Measurements from ENCODE around the gene GIT1. TPM values are rescaled to one million over a fixed set of nuclear protein-coding genes. Genes with fewer than 3 reads are reported as not detected.
A peak's percentile ranks its signal among the peaks of the same experiment; 100 is the strongest.

The GIT1 gene
- total RNA-seq, 2 experiments from 2014 or later = 35.5 to 37.5 TPM

DNA sequence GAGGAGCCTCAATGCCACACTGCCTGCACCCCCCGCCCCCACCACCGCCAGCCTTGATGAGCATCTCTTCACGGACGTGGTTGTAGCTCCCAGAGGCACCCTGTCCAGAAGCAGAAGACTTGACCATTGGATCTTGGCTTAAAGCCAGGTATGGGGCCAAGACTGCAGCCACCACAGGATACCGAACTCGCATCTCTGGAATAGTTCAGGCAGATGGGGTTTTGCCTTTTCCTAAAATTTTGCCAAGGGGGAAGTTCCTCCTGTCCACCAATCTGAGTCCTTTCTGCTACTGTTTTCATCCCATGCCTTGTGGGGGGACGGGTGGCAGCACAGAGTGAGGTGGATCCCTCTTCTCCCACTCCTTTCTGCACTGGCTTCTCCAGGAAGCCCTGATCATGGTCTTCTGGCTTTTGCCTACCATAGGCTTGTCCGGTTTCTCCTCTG lies 32.3 kb upstream of the GIT1 start:
- intact Hi-C loops (cut with micrococcal nuclease) = no loop called here
- Mint-ChIP-seq H3K36me3 (ENCODE audit: low read depth) (peaks cover 8% of the 10 kb centered on the region), H3K27ac (peak overlapping the region; percentile 41), H3K27me3 (ENCODE audit: low read depth) (peaks cover 3% of the 10 kb centered on the region), H3K4me1 (ENCODE audit: low read depth) (peaks cover 55% of the 10 kb centered on the region), H3K9me3 (no peaks in the 10 kb centered on the region), H3K4me3 (peak overlapping the region; percentile 79)
- CTCF ChIA-PET = interaction anchor here (1.2 to 1.5 kb wide), 2 partner anchors 158 to 309 kb away, joined by 4 to 6 read pairs; no protein-coding TSS in a partner anchor
- DNase-seq = no peak

DNA sequence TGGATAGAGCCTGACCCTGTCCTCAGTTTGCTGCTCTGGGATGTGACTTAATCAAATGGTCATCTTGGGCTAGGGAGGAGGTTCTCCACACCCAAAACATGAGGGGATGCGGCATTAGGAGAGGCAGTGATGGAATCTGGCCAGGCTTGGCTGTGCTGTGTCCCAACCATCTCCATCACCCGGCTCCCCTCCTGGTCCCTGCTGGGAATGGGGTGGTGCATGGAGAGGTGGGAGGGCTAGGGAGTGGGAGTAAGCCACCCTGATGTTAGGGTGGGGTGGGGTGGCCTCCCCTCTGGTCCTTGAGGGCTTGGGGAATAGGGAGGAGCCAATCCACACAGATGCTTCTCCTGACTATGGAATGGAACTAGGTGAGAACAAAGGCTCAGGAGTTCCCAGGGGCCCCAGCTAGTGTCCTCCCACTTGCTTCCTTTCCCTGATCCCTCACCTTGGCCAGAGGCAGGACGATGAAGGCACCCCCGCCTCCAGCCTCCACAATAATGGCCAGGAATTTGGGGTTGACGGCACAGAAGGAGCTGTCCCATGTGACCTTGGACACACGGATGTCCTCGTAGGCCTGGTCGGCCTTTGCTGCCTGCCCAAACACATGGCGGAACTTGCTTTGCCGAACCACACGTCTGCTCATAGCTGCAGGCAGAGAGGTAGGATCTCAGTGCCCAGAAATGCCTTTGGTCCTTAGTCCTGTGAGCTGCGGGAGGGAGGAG lies 31.5 kb upstream of the GIT1 start:
- DNase-seq = no peak
- Mint-ChIP-seq H3K9me3 (no peaks in the 10 kb centered on the region), H3K4me3 (peak overlapping the region; percentile 79), H3K27ac (no peak overlapping the region), H3K4me1 (ENCODE audit: low read depth) (peaks cover 58% of the 10 kb centered on the region), H3K36me3 (ENCODE audit: low read depth) (peaks cover 6% of the 10 kb centered on the region), H3K27me3 (ENCODE audit: low read depth) (peaks cover 9% of the 10 kb centered on the region)
- intact Hi-C loops (cut with micrococcal nuclease) = no loop called here
- CTCF ChIA-PET = interaction anchor here (1.2 to 1.5 kb wide), 2 partner anchors 158 to 310 kb away, joined by 4 to 6 read pairs; no protein-coding TSS in a partner anchor

DNA sequence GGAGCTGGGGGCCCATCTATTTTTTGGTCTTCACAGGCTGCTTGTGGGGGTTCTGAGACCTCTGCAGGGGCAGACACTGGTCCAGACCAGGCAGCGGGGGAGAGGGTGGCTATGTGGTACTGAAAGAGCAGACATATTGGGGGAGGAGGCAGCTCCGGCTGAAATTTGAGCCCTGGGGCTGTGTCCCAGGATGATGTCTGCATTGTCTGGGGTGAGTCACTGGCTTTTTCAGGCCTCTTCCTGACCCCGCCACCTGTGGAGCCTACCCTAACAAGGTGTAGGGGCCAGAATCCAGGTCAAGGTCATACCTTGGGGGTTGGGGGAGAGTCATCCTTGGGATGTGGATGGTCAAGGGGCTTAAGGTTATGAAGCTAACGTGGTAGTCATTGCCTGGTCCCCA lies 30.8 kb upstream of the GIT1 start:
- Mint-ChIP-seq H3K9me3 (no peaks in the 10 kb centered on the region), H3K27me3 (ENCODE audit: low read depth) (peaks cover 9% of the 10 kb centered on the region), H3K4me1 (ENCODE audit: low read depth) (peaks cover 55% of the 10 kb centered on the region), H3K27ac (no peak overlapping the region), H3K4me3 (no peak overlapping the region), H3K36me3 (ENCODE audit: low read depth) (peaks cover 3% of the 10 kb centered on the region)
- DNase-seq = no peak
- CTCF ChIA-PET = interaction anchor here (1.0 to 3.9 kb wide), 2 partner anchors 158 to 311 kb away, joined by 5 to 54 read pairs; no protein-coding TSS in a partner anchor
- intact Hi-C loops (cut with micrococcal nuclease) = no loop called here

DNA sequence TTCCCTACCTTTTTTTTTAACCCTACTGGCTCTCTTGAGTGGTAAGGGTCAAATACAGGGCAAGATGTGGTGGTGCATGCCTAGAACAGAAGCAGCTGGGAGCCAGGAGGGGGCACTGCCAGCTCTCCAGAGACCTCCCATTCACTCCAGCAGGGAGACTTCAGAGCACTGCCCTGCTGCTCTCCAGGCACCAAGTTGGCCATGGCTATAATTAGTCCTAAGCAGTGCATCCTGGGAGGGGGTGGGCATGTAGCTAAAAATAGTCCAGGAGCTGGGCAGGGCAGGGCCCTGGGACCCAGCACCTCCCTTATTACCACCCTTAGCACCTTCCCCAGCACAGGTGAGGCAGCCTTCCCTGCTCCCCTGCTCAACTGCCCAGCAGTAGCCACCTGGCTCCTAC lies 29.8 kb upstream of the GIT1 start:
- Mint-ChIP-seq H3K9me3 (no peaks in the 10 kb centered on the region), H3K4me1 (ENCODE audit: low read depth) (peaks cover 55% of the 10 kb centered on the region), H3K36me3 (ENCODE audit: low read depth) (peaks cover 3% of the 10 kb centered on the region), H3K27me3 (ENCODE audit: low read depth) (peaks cover 9% of the 10 kb centered on the region), H3K27ac (no peak overlapping the region), H3K4me3 (no peak overlapping the region)
- intact Hi-C loops (cut with micrococcal nuclease) = loop anchor here (5.0 kb wide), 1 partner anchor 227 kb away; the partner anchor contains the start of gene TAOK1
- DNase-seq = peak; percentile 53
- CTCF ChIA-PET = interaction anchor here (0.6 to 8.6 kb wide), 7 partner anchors 8 to 159 kb away, joined by 3 to 91 read pairs (median 10); partner anchors contain the start of gene ANKRD13B

DNA sequence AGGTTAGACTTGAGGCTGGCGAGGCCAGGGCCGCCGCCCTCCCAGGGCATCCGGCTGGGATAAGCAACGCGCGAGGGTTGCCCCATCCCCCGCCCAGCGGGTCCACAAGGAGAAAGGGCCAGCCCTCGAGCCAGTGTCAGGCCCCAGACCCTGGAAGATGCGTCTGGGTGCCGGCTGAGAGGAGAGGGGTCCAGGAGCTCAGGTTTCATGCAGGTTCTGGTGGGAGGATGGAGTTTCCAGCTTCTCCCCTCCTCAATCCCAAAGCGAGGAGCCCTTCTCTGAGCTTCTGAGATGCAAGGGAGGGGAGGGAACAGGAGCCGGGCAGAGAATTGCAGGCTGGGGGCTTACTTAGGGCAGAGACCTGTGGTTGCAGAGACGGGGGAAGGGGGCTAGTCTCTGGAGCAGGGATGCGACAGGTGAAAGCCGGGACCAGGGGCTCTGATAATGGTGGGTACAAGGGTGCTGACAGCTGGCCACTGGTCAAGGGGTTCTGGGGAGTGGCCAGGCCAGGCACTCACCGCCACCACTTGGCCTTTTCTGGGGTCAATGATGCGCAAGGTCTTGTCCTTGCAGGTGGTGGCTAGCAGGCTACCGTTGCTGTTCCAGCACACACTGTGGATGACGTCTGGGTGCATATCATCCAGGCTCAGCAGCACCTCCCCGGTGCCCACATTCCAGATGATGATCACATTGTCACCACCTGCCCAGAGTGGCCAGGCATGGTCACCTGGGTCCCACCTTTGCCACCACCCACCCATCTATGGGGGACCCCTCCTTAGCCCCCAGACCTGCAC lies 29.0 kb upstream of the GIT1 start:
- H3K36me3 Mint-ChIP-seq (ENCODE audit: low read depth) = peaks cover 3% of the 10 kb centered on the region
- peak overlapping the region; percentile 81 for H3K4me3 Mint-ChIP-seq
- H3K27me3 Mint-ChIP-seq (ENCODE audit: low read depth) = peaks cover 9% of the 10 kb centered on the region
- H3K4me1 Mint-ChIP-seq (ENCODE audit: low read depth) = peaks cover 54% of the 10 kb centered on the region
- H3K27ac Mint-ChIP-seq = no peak overlapping the region
- intact Hi-C loops (cut with micrococcal nuclease) = loop anchor here (5.0 kb wide), 1 partner anchor 226 kb away; the partner anchor contains the start of gene TAOK1
- no peak for DNase-seq
- no peaks in the 10 kb centered on the region for H3K9me3 Mint-ChIP-seq
- CTCF ChIA-PET = interaction anchor here (1.0 to 8.6 kb wide), 28 partner anchors 9 to 361 kb away, joined by 3 to 91 read pairs (median 7); partner anchors contain the start of genes ABHD15, ANKRD13B, SSH2 and TP53I13

DNA sequence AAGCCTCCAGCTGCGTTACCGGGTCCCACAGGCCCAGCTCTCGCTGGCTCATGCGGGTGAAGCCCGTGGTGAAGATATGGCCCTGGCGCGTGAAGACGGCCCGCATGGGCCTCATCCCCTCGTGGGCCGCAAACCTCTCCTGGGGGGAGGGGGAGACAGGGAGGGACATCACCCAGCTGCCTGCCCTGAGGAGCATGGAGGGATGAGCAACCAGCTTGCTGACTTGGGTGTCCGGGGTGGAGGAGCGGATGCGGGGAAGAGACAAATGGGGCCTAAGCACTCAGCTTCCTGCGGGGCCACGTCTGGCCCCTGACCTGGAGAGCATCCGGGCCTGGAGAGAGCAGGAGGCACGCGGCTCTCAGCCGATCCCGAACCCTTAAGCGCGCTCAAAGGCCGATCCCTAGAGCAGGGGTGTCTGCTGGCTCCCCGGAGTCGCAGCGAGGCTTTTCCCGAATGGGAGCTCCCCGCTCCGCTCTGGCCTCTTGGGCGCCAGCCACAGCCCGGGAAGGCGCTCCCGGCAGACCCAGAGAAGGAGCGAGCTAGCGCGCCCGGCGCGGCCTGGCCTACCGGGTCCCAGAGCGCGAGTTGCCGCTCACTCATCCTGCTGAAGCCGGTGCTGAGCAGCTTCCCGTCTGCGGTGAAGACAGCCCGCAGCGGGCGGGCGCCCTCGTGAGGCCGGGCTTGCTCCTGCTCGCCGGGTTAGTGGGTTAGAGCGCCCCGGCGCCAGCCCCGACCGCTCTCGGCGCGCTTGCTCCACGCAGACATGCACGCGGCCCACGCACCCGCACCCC lies 28.2 kb upstream of the GIT1 start:
- peak overlapping the region; percentile 80 for H3K27ac Mint-ChIP-seq
- no peaks in the 10 kb centered on the region for H3K9me3 Mint-ChIP-seq
- peaks cover 3% of the 10 kb centered on the region for H3K36me3 Mint-ChIP-seq (ENCODE audit: low read depth)
- intact Hi-C loops (cut with micrococcal nuclease) = loop anchor here (1.0 to 5.0 kb wide), 6 partner anchors 22 to 314 kb away; partner anchors contain the start of genes GIT1 and TAOK1
- H3K4me1 Mint-ChIP-seq (ENCODE audit: low read depth) = peaks cover 48% of the 10 kb centered on the region
- H3K27me3 Mint-ChIP-seq (ENCODE audit: low read depth) = peaks cover 9% of the 10 kb centered on the region
- DNase-seq = peak; percentile 91
- CTCF ChIA-PET = interaction anchor here (0.5 to 8.6 kb wide), 43 partner anchors 9 to 360 kb away, joined by 3 to 91 read pairs (median 5); partner anchors contain the start of genes ABHD15, ANKRD13B, SSH2 and TP53I13
- peak overlapping the region; percentile 81 for H3K4me3 Mint-ChIP-seq

DNA sequence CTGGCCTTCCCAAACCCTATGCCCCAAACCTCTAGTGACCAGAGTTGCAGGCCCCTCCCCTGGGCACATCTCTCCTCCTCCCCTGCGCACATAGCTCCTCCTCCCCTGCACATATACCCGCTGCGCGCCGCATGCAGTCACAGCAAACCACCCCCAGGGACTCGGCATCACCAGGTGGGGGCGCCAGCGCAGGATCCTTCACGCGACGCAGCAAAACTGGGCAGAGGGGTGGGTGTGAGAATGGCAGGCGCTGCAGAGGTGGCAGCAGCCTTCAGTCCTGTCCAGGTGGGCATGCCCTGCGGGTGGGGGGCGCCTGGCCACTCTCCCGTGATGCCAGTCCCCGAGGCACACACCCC lies 27.7 kb upstream of the GIT1 start:
- H3K27me3 Mint-ChIP-seq (ENCODE audit: low read depth) = peaks cover 9% of the 10 kb centered on the region
- H3K36me3 Mint-ChIP-seq (ENCODE audit: low read depth) = peaks cover 3% of the 10 kb centered on the region
- H3K4me1 Mint-ChIP-seq (ENCODE audit: low read depth) = peaks cover 48% of the 10 kb centered on the region
- peak overlapping the region; percentile 80 for H3K27ac Mint-ChIP-seq
- intact Hi-C loops (cut with micrococcal nuclease) = loop anchor here (1.0 to 5.0 kb wide), 6 partner anchors 22 to 314 kb away; partner anchors contain the start of genes GIT1 and TAOK1
- H3K4me3 Mint-ChIP-seq = peak overlapping the region; percentile 81
- H3K9me3 Mint-ChIP-seq = no peaks in the 10 kb centered on the region
- CTCF ChIA-PET = interaction anchor here (0.6 to 8.6 kb wide), 47 partner anchors 8 to 394 kb away, joined by 3 to 91 read pairs (median 5); partner anchors contain the start of genes ABHD15, ANKRD13B, SSH2 and TP53I13
- DNase-seq = peak; percentile 97

DNA sequence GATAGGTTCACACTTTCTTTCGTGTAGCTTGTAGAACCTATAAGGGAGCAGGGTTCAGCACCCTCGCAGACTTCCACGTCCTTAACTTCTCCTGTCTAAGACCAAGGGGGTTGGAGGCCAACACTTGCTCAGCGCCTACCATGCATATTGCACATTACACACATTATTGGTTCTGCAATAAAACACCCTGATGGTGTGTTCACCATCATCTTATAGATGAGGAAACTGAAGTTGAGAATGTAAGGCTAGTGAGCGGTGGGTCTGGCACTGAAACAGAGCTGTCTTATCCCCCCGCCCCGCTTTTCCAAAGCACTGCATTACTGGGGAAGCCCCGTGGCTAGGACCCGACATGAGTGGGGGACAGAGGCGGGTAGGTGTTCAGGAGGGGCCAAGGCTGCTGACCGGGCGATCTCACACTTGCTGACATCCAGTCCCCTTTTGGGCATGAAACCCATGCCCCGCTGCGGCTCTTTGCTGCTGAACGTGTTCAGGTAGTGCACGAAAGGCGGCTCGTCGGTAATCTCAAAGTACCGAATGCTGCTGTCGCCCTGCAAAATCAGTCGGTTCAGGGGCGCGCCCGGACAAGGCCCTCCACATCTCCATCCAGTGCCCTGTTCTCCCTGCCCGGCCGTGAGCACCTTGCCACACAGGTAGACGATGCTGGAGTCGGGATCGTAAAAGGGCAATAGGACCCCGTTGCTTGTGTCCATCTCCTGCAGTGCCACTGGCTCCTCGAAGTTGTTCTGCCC lies 27.0 kb upstream of the GIT1 start:
- Mint-ChIP-seq H3K4me3 (peak overlapping the region; percentile 81), H3K4me1 (ENCODE audit: low read depth) (peaks cover 43% of the 10 kb centered on the region), H3K9me3 (no peaks in the 10 kb centered on the region), H3K27me3 (ENCODE audit: low read depth) (peaks cover 9% of the 10 kb centered on the region), H3K27ac (no peak overlapping the region), H3K36me3 (ENCODE audit: low read depth) (peaks cover 3% of the 10 kb centered on the region)
- CTCF ChIA-PET = interaction anchor here (0.6 to 8.6 kb wide), 43 partner anchors 8 to 393 kb away, joined by 3 to 91 read pairs (median 5); partner anchors contain the start of genes ABHD15, ANKRD13B, SSH2 and TP53I13
- no peak for DNase-seq
- intact Hi-C loops (cut with micrococcal nuclease) = loop anchor here (1.0 to 5.0 kb wide), 6 partner anchors 23 to 315 kb away; partner anchors contain the start of genes GIT1 and TAOK1

DNA sequence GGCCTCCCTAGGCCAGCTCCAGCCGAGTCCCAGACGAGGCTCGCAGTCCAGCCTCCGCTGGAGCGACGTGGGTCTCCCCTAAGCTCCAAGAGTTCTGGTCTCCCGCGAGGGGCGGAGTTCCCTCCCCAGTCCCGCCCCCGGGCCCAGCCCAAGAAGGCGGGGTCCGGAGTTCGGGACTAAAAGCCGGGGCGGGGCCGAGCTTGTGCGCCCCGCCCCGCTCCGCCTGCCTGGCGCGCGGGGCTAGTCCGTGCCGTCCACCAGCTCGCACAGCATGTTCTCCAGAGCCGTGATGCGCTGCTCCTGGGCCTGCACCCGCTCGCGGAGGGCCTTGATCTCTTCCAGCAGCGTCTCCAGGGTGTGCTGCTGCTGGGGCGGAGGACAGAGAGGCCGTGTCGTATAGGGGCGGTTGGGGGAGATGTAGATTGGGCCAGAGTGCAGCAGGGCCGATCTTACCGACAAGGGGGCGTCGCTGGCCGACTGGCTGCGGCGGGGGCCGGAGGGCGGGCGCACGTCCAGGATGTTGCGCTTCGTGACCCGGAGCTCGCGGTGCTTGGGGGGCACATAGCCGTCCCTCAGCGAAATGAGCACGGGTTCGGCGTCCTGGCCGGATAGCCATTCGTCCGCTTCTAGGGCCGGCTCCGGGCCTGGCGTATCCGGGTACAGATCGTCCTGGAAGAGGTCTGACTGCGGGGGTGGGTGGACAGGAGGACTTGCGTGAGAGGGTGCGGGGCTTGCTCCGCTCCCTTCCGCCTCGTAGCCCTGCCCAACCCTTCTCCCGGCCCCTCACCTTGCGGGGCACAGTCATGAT lies 26.2 kb upstream of the GIT1 start:
- Mint-ChIP-seq H3K4me1 (ENCODE audit: low read depth) (peaks cover 40% of the 10 kb centered on the region), H3K27me3 (ENCODE audit: low read depth) (peaks cover 9% of the 10 kb centered on the region), H3K36me3 (ENCODE audit: low read depth) (peaks cover 3% of the 10 kb centered on the region), H3K9me3 (no peaks in the 10 kb centered on the region), H3K4me3 (peak overlapping the region; percentile 81), H3K27ac (no peak overlapping the region)
- CTCF ChIA-PET = interaction anchor here (0.5 to 8.6 kb wide), 29 partner anchors 9 to 467 kb away, joined by 3 to 91 read pairs (median 3); partner anchors contain the start of genes ABHD15, ANKRD13B and SSH2
- intact Hi-C loops (cut with micrococcal nuclease) = loop anchor here (1.0 to 5.0 kb wide), 4 partner anchors 9 to 323 kb away; partner anchors contain the start of genes ABHD15 and TAOK1
- peak; percentile 83 for DNase-seq

DNA sequence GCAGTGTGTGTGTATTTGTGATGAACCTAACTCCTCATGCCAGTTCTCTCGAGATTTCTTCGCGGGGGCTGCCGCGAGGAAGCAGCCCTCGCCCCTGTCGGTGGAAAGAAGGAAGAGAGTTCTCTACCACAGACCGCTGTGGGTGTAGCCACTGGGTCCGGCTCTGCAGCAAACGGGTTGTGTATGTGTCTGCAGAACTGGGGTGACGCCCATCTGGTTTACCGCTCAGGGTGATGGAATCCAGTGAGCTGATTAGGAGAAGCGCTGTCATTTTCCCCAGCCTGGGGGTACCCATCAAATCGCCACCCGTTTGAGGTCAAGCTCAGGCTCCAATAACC lies 25.6 kb upstream of the GIT1 start:
- H3K9me3 Mint-ChIP-seq = no peaks in the 10 kb centered on the region
- H3K4me3 Mint-ChIP-seq = peak overlapping the region; percentile 81
- no peaks in the 10 kb centered on the region for H3K36me3 Mint-ChIP-seq (ENCODE audit: low read depth)
- intact Hi-C loops (cut with micrococcal nuclease) = loop anchor here (1.0 to 5.0 kb wide), 4 partner anchors 9 to 322 kb away; partner anchors contain the start of genes ABHD15 and TAOK1
- peaks cover 9% of the 10 kb centered on the region for H3K27me3 Mint-ChIP-seq (ENCODE audit: low read depth)
- peaks cover 40% of the 10 kb centered on the region for H3K4me1 Mint-ChIP-seq (ENCODE audit: low read depth)
- CTCF ChIA-PET = interaction anchor here (0.5 to 8.6 kb wide), 19 partner anchors 10 to 466 kb away, joined by 3 to 91 read pairs (median 3); partner anchors contain the start of genes ABHD15, ANKRD13B and SSH2
- DNase-seq = peak; percentile 50
- no peak overlapping the region for H3K27ac Mint-ChIP-seq
